Kasumi-1 (cell line): ENCODE data around the gene PDYN.
"Not testable (repeated sequence)": the region's sequence is repeated elsewhere in the genome, so short reads cannot be mapped to it uniquely, and the experiment has no call there.

Source experiments
- DNase-seq, 2 experiments: peaks; one replicate each; lab custom pipeline; 2025; lab: John Stamatoyannopoulos, UW

Gene PDYN

DNA sequence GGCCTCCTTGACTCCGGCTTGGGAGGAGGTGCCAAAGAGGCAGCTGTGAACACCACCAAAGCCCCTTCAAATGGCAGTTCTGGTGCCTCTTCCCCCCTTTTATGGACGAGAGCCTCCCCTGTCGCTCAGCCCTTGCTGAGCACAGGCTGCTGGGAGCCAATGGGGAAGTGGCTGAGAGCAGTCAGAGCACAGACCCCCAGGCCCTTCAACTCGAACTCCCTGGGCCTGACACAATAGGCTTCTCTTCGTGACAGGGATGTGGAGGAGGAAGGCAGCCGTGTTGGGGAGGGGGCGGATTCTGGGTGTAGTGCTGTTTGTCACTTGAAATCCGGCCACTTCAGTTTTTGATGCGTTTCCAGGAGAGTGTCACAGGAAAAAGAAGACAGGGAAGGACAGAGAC is at the start of gene PDYN:
Gene PDYN, minus strand, starts transcription at position 73 of the 400 bp plus-strand sequence. CDS start 10,974 bp downstream, outside the sequence.
- no peak for DNase-seq

DNA sequence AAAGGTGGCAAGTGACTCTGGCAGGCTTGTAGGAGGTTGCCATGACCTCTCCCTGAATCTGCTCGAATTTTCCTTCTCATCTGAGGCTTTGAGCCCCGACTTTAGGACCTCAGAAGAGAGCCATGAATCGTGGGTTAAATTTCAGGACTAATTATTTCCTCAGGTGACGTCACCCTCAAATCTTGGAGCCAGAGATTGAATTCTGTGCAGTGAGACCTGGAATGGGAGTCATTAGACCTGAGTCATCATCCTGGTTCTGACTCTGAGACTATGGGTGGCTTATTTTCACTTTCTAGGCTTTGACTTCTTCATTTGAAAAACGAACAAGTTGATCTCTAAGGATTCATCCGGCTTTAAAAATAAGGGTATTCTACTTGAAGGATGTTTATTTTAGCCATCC is 48.5 kb upstream of the PDYN start:
- DNase-seq = no peak

DNA sequence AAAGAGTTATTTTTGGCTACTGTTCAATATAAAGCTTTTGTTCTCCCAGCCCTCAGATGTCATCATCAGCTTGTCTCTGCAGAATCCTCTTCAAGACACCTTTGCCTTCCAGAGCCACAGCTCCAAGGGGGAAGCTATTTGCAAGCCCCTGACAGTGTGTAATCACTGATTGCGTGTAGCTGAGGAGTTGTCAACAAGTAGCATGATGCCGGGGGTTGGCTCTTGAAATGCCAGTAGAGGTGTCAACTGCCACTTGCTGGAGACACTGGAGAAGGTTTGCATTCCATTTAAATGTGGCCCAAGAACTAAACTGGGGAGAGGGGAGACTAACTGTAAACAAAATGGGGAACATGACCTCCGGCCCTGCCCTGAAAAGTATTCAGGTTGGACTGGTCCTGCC is 44.3 kb upstream of the PDYN start:
- DNase-seq = no peak

DNA sequence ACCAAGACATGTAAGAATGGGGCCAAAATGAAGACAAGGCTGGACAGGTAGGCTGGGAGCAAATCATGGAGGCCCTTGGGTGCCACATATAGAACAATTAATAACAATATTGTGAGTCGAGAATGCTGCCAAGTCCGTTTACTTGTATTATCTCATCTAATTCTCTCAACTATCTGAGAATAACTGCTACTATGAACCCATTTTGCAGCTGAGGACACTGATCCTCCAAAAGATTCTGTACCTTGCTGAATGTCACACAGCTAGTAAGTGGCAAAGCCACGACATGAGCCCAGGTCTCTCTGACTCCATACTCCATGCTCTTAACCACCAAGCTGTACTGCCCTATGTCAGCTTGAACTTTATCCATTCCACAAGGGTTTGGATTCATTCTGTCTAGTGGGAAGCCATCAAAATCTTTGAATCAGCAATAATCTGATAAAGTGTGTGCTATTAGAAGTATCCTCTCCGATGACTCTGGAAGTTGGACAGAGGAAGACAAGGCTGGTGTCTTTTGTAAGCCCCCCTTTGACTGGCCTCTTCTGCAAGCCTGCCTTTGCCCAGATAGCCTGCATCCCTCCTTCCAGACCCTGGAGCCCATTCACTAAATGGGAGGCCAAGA is 43.5 kb upstream of the PDYN start:
- DNase-seq = no peak

DNA sequence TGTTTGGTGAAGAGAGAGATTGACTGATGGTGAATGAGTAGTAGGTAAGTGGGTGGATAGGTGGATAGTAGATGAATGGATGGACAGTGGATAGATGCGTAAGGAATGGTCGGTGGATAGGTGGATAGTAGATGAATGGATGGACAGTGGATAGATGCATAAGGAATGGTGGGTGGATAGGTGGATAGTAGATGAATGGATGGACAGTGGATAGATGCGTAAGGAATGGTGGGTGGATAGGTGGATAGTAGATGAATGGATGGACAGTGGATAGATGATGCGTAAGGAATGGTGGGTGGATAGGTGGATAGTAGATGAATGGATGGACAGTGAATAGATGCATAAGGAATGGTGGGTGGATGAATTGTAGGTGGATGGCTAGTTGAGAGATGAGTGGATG is 42.5 kb upstream of the PDYN start:
- DNase-seq = not testable (repeated sequence)

DNA sequence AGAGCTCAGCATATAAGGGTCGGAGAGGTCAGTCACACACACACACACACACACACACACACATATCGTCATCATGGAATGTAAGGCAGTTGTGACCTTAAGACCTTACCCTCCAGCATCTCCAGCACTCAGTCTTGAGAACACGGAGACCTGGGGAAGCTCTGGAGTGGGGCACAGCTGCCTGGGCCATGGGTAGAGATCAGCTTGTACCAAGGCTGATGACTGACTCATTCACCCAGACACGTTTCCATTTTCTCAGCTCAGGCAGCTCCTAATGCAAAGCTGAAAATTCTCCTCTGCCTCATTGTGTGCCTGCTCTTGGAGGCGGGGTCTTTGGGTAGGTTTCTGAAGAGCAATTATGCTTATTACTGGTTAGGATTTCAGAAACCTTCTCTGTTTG is 38.3 kb upstream of the PDYN start:
- DNase-seq = no peak

DNA sequence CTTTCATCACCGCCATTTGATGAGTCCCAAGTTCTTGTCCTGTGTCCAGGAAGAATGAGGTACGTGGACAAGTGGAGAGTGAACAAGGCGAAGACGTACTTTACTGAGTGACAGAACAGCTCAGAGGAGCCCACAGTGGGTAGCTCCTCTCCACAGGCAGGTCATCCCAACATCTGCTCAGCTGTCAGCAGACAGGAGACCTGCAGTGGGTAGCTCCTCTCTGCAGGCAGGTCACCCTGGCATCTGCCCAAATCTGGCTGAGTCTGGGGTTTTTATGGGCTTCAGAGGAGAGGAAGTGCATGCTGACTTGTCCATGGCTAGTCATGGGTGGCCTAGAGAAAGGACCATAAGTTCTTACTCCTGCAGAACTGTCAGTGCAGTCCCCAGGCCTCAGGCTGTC is 32.7 kb upstream of the PDYN start:
- DNase-seq = no peak

DNA sequence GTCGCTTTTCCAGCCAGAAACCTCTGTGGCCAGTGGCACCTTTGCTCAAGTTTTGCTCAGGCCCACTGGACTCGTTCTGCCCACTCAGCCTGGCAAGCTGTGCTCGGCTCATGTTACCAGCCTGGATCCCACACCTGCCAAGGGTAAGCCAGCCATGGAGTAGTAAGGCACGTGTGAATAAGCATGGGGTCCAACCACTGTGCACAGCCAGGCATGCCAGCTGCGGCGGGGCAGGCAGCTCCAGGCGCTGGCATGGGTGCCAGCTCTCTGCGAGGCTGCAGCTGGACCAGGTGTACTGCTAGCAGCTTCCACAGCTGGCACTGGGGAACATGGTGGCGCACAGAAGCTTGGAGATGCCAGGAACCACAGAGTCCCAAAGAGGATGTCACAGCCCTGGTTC is 32.1 kb upstream of the PDYN start:
- DNase-seq = no peak

DNA sequence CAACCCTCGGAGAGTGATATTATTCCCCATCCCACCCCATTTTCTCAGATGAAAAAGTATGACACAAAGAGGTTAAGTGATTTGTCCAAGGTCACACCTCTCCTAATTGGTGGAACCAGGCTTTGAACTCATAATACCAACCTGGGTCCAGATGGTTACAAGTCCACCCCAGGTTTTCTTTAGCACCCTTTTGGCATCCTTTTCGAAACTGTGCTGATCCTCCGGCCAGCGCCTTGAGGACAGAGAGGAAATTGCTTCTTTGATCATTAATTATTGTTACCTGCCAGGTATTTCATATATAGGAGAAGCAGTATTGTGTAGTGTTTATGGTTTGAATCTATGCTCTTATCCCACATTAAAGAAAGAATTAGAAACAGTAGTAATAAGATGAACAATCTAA is 29.3 kb upstream of the PDYN start:
- no peak for DNase-seq

DNA sequence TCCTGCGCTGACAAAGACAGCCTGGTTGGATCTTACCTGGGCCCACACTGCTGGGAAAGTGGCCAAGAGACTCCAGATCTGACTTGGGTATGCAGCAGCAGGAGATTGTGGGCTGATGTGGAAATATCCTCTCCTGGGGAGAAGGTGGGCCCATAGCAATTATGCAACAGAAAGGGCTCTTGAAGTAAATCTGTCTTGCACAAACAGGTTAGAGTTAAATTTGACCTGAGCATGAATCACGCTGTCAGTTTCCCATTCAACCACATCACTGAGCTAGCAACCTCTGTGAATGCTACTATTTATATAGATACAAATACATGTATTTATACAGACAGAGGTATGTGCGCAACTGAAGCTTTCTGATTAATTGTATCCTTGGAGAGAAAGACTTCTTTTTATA is 28.3 kb upstream of the PDYN start:
- no peak for DNase-seq

DNA sequence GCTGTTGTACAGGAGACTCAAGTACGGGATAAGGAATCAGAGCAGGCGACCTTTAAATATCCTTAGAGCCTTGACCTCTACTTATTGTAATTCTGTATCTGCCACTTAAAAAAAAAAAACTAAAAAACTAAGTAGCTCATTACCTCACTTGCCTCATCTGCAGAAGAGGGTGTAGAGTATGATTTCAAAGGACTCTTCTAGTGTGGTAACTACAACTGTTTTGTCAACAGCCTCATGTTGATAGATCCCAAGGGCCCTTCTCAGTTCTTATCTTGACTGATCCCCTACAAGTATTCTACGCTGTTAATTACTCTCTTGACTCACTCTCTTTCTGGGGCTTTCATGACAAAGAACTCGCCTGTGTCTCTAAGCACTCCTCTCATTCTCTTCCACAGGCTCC is 16.7 kb upstream of the PDYN start:
- DNase-seq = no peak

DNA sequence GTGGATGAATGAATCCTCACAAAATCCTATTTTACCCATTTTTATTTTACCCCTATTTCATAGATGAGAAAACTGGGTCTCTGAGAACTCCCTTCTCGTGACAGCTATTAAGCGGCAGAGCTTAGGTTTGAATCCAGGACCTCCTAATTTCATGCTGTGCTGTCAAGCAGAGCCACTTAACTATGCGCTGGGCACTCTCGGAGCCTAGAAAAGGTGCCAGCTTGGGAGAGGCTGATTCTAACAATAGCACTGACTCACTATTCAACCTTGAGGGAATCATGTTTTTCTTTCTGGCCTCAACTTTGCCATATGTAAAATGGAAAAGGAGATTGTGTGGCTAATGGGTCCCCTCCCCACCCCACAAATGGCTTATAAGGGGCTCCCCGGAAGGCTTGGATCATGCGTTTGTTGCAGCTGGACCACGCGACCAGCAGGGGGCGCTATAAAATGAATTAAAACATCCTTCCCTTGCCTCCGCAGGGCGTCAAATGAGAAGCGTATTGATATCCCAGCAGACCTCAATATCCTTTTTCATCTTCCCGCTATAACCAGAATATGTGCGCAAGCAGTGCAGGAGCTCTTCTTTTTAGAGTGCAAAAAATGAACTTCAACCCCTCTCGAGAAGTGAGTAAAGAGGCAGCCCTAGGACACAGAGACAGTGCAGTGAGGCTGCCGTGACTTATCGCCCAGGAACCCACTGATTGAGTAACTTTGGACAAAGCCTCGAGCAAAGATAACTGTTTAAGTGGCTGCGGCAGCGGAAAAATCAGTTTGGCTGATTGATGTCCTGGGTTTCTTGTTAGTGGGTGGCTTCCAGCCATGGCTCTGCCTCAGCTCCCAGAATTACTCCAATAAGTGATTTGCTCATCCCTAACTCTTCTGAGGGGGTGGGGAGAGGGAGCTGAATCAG is 12.8 kb upstream of the PDYN start:
- peak; percentile 19 to 45 for DNase-seq

DNA sequence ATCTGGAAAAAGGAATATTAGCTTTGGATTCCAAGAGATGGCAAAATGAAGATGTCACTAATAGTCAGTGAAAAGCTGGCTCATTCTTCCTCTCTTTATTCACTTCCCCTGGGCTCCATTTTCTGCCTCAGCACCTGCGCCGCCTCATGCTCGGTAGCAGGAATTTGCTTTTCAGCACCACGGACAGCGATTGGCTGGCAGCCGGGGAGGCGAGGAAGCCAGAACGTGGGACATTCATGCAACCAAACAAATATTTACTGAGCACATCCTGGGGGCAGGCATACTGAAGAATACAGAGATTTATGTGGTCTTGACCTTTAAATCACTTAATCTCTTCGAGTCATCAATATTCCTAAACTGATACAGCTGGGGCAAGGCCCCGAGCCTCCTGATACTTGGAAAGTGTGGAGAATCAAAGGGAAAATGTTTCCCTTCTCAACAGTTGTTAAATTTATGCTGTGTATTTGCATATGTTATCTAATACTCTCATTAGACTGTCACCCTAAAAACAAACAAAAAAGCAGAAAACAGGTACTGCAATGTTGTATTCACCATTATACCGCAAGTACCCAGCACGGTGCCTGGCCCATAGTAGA is 12.1 kb upstream of the PDYN start:
- peak; percentile 33 to 43 for DNase-seq

DNA sequence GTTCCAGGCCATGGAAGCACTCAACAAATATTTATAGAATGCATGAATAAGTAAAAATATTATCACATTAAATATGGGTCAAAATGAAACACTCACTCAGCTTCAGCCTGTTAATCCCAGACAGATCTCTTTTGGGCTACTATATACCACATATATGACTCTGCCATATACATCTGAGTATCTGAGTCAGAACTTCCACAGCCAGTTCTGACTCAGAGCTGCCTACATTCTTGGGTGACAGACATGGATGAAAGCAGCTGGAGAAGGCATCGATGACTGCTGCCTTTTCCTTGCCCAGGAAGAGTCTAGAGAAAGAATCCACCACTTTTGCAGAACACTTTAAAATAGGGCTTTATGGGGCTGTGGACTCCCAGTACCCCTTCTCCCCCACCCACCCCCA is 11.5 kb upstream of the PDYN start:
- DNase-seq = no peak

DNA sequence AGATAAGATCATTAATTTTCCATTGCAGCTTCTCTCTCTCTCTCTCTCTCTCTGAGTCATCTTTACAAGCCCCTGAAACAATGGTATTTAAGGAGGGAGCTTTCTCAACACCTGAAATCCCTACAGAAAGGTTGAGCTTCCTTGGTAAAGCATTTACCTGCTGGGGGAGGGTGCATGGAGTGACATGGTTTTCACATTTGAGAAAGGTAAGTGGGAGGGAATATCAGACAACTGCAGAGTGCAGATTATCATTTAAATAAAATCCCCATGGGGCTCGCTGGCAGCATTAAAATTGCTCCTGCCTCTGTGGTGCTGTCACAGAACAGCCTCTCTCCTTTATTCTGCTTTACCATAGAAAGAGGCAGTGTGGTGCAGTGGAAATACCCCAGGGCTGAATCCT is 10.3 kb upstream of the PDYN start:
- DNase-seq = no peak

DNA sequence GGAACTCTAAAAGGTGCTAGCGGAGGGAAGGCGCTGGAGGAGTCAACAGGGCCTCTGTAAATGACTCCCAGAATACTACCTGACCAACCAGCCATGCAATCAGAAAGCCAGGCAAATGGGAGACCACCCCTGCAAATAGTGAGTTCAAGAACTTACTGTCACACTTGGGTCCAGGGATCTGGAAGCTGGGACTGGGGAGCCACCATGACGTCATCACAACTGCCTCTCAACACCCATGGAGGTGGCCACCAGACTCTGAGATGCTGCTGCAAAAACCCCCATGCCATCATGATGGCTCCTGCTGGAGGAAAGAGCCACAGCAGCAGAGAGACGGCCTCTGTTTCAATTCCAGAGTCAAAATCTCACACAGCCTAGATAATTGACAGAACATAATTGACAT is 8.5 kb upstream of the PDYN start:
- DNase-seq = no peak

DNA sequence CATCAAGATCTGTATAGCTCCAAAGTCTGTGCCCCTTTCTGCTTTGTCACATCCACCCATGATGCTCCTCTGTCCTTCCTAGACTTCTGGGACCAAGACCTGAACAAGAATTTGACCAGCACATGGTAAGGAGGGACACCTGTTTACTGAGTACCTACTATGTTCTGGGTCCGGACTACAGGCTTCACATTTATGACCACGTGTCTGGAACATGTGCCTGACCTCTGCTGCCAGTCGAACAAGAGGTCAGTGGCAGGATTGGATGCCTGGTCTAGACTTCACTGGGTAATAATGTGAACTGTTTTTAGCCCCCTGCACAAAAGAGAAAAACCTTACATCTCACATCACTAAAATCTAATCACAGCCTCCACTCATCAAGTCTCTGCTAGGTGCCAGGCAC is 7.3 kb upstream of the PDYN start:
- DNase-seq = no peak

DNA sequence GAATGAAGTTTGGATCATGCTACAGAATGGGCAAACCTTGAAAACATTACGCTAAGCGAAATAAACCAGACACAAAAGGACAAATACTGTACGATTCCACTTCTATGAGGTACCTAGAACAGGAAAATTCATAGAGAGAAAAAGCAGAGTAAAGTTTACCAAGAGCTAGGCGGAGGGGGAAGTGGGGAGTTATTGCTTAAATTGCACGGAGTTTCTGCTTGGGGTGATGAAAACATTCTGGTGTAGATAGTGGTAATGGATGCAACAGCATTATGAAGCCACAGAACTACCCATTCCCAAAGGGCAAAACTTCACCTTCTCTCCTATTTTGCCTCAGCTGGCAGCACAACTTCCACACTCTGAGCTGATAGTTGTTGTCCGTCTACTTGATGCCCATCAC is 6.4 kb upstream of the PDYN start:
- no peak for DNase-seq

DNA sequence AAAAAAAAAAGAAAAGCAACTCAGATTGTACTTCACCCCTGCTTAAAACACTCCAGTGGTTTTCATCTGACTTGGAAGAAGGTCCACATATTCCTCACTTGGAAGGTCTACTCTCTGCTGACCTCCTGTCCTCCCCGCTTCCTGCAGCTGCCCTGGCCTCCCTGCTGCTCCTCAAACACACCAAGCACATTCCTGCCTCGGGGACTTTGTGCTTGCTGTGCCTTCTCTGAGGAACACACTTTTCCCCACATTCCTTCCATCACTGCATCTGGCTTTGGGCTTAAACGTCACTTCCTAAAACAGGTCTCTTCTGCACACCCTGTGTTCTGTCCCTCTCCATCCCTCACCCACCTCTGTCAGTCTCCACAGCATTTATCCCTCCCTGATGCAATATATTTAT is 4.9 kb upstream of the PDYN start:
- no peak for DNase-seq

DNA sequence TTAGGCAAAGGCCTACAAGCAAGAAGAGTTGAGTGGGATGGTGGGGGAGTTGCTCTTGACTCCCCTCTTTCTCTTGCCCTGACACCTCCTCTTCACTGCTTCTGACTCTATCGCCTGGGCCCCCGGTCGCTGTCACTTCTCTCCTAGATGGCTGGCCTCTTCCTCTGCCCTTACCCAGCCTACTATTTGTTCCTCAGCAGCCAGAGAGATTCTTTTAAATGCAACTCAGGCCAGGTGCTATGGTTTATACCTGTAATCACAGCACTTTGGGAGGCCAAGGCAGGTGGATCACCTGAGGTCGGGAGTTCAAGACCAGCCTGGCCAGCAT is 4.3 kb upstream of the PDYN start:
- DNase-seq = no peak

DNA sequence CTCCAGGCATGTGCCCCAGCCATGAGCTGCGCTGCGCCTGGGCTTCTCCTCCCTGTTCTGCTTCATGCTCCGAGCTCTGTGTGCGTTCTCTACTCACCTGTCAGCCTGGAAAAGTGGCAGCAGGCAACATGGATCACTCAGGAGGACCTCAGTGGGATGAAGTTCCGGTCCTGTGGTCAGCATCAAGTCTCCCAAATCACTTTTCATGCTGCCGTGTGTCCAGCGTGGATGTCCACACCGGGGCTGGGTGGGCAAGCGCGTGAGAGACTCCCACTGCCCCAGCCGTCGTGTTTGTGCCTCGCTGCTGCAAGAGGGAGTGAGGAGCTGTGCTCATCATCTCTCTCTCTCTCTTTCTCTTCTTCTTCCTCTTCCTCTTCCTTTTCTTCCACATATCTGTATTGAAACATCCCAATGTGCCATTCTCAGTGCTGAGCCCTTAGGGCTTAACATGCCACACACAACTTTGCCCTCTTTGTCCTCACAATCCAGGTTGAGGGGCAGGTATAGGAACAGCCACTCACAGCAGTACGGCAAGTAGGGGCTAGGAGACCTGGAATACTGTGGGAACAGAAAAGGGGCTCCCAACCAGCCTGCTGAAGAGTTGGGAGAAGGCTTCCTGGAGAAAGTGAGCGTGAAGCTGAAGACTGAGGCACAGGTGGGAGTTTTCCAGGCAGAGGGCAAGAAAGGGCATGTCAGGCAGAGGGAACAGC is 3.8 kb upstream of the PDYN start:
- no peak for DNase-seq

DNA sequence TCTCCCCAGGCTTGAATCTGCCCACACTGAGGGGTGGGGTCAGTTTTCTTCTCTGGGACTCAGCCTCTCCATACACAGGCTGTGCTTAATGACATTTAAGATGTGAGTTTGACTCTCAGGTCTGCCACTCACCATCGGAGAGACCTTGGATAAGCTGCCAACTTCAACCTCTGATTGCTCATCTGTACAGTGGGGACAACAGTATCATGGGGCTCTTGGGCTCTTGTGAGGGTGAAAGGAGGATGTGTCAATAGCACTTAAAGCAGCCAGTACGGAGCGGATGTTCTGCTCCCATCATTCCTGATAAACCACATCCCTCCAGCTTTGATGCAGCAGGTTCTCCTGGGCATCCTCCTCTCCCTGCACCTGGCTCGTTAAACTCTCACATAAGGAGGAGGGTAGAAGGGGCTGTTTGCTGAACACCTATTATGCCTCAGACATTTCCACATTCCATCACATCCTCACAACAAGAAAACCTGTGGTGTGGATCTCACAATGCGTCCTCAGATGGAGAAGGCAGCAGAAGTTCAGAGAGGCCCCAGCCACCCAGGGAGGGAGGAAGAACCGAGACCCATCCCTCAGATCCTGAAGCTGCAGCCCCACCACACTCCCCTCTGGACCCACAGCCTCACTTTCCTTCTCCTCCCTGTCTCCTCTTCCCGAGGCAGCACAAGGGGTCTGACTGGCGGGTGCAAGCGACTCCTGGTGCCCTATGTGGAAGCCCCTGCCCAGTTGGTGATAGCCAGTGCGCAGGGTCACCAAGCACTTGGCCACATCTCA is 1.9 kb upstream of the PDYN start:
- DNase-seq = no peak
